Spleen (tissue), 7 donors: Measurements from ENCODE around the gene TMEM106B.

Experiments used
- CTCF ChIP-seq, 11 experiments: fragments of 200-600 bp in 7 of 11; fragments of 450-650 bp in 4 of 11; sonication (generic) in 4 of 11; IDR thresholded peaks in 8 of 11; conservative IDR thresholded peaks in 3 of 11; 1 replicate in 7 of 11; 2 replicates in 4 of 11; pipeline versions ENCODE4 v1.4.0 to v1.8.0; 2016 to 2021; ENCODE audit warnings: antibody characterized with exemption in 11 of 11, inconsistent platforms in 4 of 11, mild to moderate bottlenecking in 1 of 11
- POLR2A ChIP-seq, 3 donors: fragments of 450-650 bp; IDR thresholded peaks; one replicate each; pipeline ENCODE4 v1.5.1; 2017; ENCODE audit warnings: antibody characterized with exemption in 3 of 3, mild to moderate bottlenecking in 1 of 3
- POLR2AphosphoS5 ChIP-seq, 3 donors: sonication (generic); formaldehyde crosslinking; IDR thresholded peaks; one replicate each; pipeline ENCODE4 v1.5.1; 2017; ENCODE audit warnings: antibody characterized with exemption in 3 of 3
- donor health status: DM: no; HTN: no; CAD: no; lungs with moderate emphysema.
- donor health status: DM: no; HTN: no; CAD: no.
- donor health status: DM: no; HTN: no; CAD: no.

GRCh38 chr7:12244694-12245093 is 33.6 kb downstream of the TMEM106B start:
- TF ChIP-seq CTCF (IDR thresholded peaks at IDR 0.05 in 8 of 11, conservative IDR thresholded peaks at IDR 0.05 in 3 of 11) = no peak
- no peak for TF ChIP-seq POLR2A (IDR thresholded peaks at IDR 0.05)
- TF ChIP-seq POLR2AphosphoS5 (IDR thresholded peaks at IDR 0.05) = no peak
